Activated naive CD4-positive, alpha-beta T cell treated with anti-CD3 and anti-CD28 coated beads, Interleukin-2, amount 10 ng/mL, durations not matched to agents 7 days and 5 days (primary cell): Measurements from ENCODE around the gene GRM8.

Experiments used
- CTCF ChIA-PET: fragments of 350-600 bp; sonication (Branson Sonifier 250); formaldehyde crosslinking; loops from one replicate; lab custom pipeline; 2021; ENCODE audit warnings: antibody characterized with exemption; lab: Charles Lee
- DNase-seq: peaks from one replicate; pipeline ENCODE4 v3.0.0-alpha.2; 2020
- H3K27ac Mint-ChIP-seq: one replicate; pipeline ENCODE4 v1.8.0; 2021; ENCODE audit warnings: mild to moderate bottlenecking, moderate library complexity, mixed read lengths
- H3K27me3 Mint-ChIP-seq: one replicate; pipeline ENCODE4 v1.8.0; 2021; ENCODE audit warnings: mild to moderate bottlenecking, mixed read lengths
- H3K36me3 Mint-ChIP-seq: one replicate; pipeline ENCODE4 v1.8.0; 2021; ENCODE audit warnings: mixed read lengths
- H3K4me1 Mint-ChIP-seq: one replicate; pipeline ENCODE4 v1.8.0; 2021; ENCODE audit warnings: mixed read lengths
- H3K4me3 Mint-ChIP-seq: one replicate; pipeline ENCODE4 v1.8.0; 2021; ENCODE audit warnings: mild to moderate bottlenecking, moderate library complexity, mixed read lengths
- H3K9me3 Mint-ChIP-seq: one replicate; pipeline ENCODE4 v1.8.0; 2021; ENCODE audit warnings: mixed read lengths

GRM8 gene

DNA sequence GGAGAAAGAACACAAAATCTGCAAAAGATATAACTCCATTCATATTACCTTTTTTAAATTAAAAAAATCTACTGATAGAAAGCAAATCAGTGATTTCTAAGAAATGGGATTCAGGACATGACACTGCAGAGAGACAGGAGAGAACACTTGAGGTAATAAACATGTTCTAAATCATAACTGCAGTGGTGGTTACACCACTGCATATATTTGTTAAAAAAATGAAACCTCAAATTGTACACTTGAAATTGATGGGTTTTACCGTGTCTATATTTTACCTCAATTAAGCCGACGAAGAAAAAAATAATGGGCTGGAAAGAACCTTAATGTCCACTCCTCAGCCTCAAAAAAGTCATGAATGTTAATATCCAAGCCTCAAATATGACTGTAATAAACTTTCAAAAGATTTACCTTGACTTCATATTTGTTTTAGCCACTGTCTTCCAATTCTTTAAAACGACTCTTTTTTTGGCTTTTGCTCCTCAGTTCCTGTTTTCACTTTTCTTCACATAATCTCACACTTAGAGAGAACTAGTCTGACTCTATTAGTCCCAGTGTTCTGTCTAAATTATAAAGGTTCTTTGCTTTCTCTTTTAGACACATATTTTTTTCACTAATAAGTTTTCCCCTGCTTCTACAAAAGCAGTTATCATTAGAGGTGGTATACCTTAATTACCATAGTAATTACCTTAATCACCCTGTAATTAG, 502.4 kb downstream of the GRM8 start:
- Mint-ChIP-seq H3K4me1 (no peaks in the 10 kb centered on the region), H3K9me3 (no peaks in the 10 kb centered on the region), H3K27ac (no peak overlapping the region), H3K36me3 (no peaks in the 10 kb centered on the region), H3K27me3 (no peaks in the 10 kb centered on the region), H3K4me3 (no peak overlapping the region)
- CTCF ChIA-PET, result no interaction called here
- no peak for DNase-seq

DNA sequence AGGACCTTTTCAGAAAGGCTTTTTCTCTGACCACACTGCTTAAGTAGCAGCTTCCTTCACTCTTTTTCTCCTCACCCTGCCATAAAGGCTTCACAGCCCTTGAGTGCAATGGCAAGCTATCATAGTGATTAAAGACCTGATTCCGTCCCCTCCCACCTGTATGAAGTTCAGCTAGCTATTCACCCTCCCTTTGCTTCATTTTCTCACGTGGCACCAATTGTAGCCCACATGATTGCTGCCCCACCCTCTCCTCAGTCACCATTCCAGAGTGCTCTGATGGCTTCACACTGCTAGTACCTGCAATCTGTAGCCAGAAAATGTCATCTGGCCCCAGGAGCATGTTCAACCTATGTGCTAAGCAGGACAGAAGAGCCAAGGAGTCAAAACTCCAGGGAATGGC, 523.8 kb downstream of the GRM8 start:
- Mint-ChIP-seq H3K4me3 (no peak overlapping the region), H3K27ac (no peak overlapping the region), H3K9me3 (no peaks in the 10 kb centered on the region), H3K4me1 (no peaks in the 10 kb centered on the region), H3K36me3 (no peaks in the 10 kb centered on the region), H3K27me3 (no peaks in the 10 kb centered on the region)
- no peak for DNase-seq
- CTCF ChIA-PET, result no interaction called here

DNA sequence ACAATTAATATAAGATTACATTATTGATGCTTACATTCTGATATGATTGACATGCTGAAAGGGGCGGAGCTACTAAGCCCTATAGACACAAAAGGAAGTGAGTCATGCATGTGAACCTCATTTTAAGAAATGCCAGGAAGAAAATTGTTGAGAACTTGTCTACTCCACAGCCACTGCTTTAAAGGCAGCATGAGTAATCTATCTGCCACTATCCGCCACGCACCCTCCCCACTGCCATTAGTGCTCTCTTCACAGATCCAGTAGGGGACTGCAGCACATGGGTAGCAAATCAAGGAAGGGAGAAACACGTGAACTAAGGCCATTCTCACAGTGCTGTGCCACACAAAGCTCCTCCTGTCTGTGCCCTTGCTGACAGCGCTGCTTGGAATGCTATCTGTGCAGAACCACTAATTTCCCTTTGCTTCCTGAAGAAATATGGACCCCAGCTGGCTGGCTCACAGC, 524.8 kb downstream of the GRM8 start:
- H3K4me1 Mint-ChIP-seq, result no peaks in the 10 kb centered on the region
- CTCF ChIA-PET, result no interaction called here

DNA sequence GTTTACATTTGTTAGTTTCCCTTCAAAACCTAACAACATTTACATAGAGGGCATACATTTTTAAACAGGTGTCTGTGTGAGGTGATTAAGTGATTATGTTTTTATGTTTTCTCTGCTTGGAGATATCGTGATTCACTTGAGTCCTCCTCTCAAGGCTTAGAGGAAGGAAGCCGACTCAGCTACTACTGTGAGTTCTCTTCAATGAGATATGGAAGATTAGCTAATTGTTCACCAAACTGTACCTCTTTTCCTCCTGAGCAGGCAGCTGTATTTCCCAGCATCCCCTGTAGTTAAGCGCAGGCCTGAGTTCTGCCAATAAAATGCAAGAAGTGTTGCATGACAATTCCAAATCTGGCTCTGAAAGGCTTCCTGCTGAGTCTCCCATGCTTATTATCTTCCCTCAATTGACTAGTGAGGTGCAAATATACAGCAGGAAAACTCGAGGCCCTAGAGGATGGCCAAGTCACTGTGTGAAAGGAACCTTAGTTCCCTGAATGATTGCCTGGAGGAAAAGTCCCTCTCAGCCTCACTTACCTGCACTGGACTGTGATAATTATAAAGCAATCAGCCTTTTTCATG, 528.7 kb downstream of the GRM8 start:
- Mint-ChIP-seq H3K9me3 (no peaks in the 10 kb centered on the region), H3K27me3 (no peaks in the 10 kb centered on the region)

More for the DNA sequence above, 524.8 kb downstream of the GRM8 start:
- Mint-ChIP-seq H3K27me3 (no peaks in the 10 kb centered on the region), H3K27ac (no peak overlapping the region), H3K36me3 (no peaks in the 10 kb centered on the region), H3K4me3 (no peak overlapping the region), H3K9me3 (no peaks in the 10 kb centered on the region)
- DNase-seq, result no peak

DNA sequence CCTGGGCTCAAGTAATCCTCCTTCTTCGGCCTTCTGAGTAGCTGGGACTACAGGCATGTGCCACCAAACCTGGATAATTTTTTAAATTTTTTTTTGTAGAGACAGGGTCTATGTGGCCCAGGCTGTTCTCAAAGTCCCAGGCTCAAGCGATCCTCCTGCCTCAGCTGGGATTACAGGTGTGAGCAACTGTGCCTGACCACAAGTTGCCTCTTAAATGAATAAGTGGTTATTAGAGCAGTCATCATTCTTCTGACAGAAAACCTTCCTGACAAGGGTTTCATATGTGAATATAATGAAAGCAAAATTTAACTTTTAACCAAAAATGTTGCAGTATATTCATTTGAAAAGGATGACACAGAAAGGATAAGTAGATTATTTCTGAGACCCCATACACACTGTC, 532.5 kb downstream of the GRM8 start:
- CTCF ChIA-PET, result no interaction called here
- Mint-ChIP-seq H3K27ac (no peak overlapping the region), H3K36me3 (no peaks in the 10 kb centered on the region), H3K9me3 (no peaks in the 10 kb centered on the region), H3K4me3 (no peak overlapping the region), H3K27me3 (no peaks in the 10 kb centered on the region), H3K4me1 (no peaks in the 10 kb centered on the region)
- DNase-seq, result no peak

More for the DNA sequence above, 528.7 kb downstream of the GRM8 start:
- H3K36me3 Mint-ChIP-seq, result no peaks in the 10 kb centered on the region
- CTCF ChIA-PET, result no interaction called here
- DNase-seq, result no peak
- no peak overlapping the region for H3K27ac Mint-ChIP-seq
- no peak overlapping the region for H3K4me3 Mint-ChIP-seq
- no peaks in the 10 kb centered on the region for H3K4me1 Mint-ChIP-seq

DNA sequence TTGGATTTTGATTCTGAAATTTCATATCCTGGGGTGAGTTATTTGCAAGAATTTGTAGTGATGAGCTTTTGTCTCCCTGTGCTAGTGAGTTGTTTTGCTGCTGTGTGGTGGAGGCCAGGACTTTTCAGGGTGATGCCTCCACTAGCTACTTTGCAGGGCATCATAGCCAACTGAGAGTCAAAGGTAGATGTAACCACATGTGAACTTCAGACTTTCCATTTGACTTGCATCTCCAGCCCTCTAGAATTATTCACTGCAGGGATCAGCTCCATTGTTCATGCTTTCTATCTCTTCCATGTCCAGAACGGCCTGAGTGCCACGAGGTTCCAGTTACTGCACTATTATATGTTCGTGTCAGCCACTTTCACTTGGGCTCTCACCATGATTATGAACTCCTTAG, 534.3 kb downstream of the GRM8 start:
- Mint-ChIP-seq H3K9me3 (no peaks in the 10 kb centered on the region), H3K27ac (no peak overlapping the region), H3K4me3 (no peak overlapping the region), H3K4me1 (no peaks in the 10 kb centered on the region), H3K36me3 (no peaks in the 10 kb centered on the region), H3K27me3 (no peaks in the 10 kb centered on the region)
- no peak for DNase-seq
- CTCF ChIA-PET, result no interaction called here

DNA sequence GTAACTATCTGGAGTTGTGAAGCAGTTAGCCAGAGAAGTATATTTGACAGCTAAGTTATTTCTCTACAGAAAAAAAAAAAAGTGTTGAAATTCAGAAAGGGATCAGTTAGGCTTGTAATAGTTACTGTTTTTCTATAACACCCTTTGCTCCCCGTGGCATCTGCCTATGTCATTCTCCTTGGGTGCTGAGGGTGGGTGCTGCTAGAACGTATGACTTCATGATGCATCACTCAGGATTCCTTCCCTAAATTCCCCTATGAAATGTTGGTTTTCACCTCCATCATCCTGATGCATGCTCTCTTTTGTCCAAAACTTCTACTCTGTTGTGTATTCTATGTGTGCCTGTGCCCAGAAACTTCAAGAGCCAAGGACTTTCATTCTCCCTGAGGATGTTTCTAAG, 536.4 kb downstream of the GRM8 start:
- no peak for DNase-seq
- Mint-ChIP-seq H3K4me1 (no peaks in the 10 kb centered on the region), H3K36me3 (no peaks in the 10 kb centered on the region), H3K9me3 (no peaks in the 10 kb centered on the region), H3K27me3 (no peaks in the 10 kb centered on the region), H3K27ac (no peak overlapping the region), H3K4me3 (no peak overlapping the region)
- CTCF ChIA-PET, result no interaction called here

DNA sequence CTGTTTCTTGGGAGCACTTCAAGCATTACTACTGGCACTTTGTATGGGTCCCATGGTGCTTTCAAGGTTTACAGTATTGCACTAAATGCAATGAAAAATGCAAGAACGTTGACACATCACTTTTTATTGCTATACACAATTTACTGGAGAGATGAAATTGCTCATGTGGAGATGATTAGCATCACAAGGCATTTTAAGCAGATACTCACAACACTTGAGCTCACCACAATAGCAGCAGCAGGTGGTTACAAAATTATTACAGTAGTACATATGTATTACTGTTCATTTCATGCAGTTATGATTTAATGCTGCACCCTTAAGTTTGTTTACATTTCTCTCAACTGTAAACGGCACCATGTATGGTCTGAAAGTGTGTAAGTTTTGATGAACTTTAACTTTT, 537.7 kb downstream of the GRM8 start:
- DNase-seq, result no peak
- H3K36me3 Mint-ChIP-seq, result no peaks in the 10 kb centered on the region
- CTCF ChIA-PET, result no interaction called here
- no peak overlapping the region for H3K27ac Mint-ChIP-seq
- no peaks in the 10 kb centered on the region for H3K9me3 Mint-ChIP-seq
- no peaks in the 10 kb centered on the region for H3K27me3 Mint-ChIP-seq
- H3K4me3 Mint-ChIP-seq, result no peak overlapping the region
- H3K4me1 Mint-ChIP-seq, result no peaks in the 10 kb centered on the region

DNA sequence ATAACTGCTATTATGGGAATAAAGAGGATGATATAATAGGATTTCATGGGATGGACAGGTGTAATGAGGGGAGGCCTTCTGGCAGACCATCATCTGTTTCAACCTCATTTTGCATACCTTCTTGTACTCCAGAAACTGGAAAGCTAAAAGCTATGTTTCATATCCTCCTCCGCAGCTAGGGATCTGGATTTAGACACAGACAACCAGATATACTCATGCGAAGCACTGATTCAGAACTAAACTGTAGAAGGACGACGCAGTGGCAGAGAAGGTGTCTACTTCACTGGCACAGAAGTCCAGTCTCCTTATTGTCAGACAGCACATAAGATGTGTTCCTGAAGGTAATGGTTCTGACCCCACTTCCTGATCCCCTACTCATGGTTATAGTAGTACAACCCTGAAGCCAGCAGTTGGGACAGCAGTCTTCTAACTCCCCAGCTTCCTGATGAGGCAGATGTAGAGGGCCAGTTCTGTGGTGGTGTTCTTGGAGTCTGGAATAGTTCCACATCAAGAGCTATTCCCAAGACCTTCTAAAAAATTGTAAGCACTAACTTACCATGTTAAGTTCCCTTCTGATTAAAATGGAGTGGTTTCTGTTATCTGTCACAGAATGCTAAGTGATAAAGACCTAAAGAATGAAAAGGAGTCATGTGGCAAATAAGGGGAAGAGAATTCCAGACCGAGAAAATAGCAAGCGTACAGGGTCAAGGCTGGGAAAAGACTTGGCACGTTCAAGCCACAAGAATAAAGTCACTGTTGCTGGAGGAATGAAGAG, 550.3 kb downstream of the GRM8 start:
- CTCF ChIA-PET, result no interaction called here
- H3K27ac Mint-ChIP-seq, result no peak overlapping the region
- peaks cover 3% of the 10 kb centered on the region for H3K9me3 Mint-ChIP-seq
- H3K4me1 Mint-ChIP-seq, result peaks cover 4% of the 10 kb centered on the region
- no peak overlapping the region for H3K4me3 Mint-ChIP-seq
- DNase-seq, result no peak
- no peaks in the 10 kb centered on the region for H3K27me3 Mint-ChIP-seq
- H3K36me3 Mint-ChIP-seq, result no peaks in the 10 kb centered on the region

DNA sequence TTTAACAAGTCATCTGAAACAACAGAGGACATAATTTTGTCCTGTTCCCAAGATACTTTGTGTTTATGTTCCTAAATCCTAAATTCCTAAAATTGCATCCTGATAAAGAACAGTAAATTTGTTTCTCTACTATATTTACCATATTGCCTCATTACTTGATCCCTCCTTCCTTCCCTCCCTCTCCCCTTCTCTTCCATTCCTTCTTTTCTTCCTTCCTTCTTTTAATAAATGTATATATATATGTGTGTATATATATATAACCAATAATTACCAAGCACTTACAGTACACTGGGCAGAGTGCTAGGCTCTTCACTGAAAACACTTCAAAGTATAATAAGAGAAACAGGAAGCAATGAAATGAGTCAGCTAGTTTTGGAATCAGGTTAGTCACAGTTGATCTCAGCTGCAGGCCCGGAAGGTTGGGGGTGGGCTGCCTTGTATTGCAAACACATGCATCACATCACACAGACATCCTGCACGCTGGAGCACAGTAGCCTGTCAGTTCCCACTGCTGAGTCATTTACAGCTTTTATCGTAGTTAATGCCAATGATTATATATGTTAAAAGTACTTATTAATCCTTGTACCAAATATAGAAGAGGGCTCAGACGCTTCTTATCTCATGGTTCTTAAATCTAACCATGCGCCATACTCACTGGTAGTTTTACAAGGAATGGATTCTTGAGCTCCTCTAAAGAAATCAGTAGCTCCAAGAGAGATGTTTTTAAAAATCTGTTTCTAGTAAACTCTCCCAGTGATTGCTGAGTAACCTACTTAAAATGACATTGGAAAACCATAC, 551.7 kb downstream of the GRM8 start:
- CTCF ChIA-PET, result no interaction called here
- DNase-seq, result peak; percentile 59
- peaks cover 3% of the 10 kb centered on the region for H3K9me3 Mint-ChIP-seq
- no peak overlapping the region for H3K4me3 Mint-ChIP-seq
- peaks cover 4% of the 10 kb centered on the region for H3K4me1 Mint-ChIP-seq
- H3K36me3 Mint-ChIP-seq, result no peaks in the 10 kb centered on the region
- no peaks in the 10 kb centered on the region for H3K27me3 Mint-ChIP-seq
- H3K27ac Mint-ChIP-seq, result no peak overlapping the region

DNA sequence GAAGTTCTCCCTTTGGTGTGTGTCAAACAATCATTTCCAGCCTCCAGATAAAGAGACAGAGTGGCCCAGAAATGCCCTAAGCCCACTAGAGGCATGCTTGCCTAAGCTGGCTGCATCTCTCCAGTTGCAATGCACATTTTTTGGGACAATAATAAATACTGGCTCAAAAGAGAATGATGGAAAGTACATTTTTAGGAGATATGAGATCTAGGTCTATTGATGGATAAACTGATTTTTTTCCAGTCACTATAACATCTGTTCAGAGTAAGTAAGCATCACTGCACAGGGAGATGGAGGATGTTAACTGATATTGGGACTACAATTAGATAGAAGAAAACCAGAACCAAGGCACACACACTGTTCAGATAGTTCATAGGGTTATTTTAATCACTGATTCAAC, 553.0 kb downstream of the GRM8 start:
- DNase-seq, result no peak
- Mint-ChIP-seq H3K9me3 (peaks cover under 1% of the 10 kb centered on the region), H3K27ac (no peak overlapping the region), H3K4me3 (no peak overlapping the region), H3K27me3 (no peaks in the 10 kb centered on the region), H3K4me1 (peaks cover 4% of the 10 kb centered on the region), H3K36me3 (no peaks in the 10 kb centered on the region)
- CTCF ChIA-PET, result no interaction called here

DNA sequence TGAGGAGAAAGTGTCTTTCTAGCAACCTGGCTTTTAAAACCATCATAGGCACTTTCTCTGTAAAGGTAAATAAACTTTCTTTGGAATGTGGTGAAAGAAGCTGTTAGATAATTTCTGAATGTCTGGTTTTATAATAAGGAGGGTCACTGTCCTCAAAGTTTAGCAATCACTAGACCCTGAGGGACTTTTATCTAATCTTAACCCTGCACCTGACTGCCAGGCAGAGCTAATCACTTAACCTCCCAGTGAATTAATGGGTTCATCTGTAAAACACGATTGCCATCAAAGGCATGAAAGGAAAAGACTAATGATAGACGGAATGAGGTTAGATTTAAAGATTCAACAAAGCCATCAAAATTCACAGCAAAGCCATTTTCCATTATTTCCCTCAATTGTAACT, 553.8 kb downstream of the GRM8 start:
- H3K4me1 Mint-ChIP-seq, result peaks cover 4% of the 10 kb centered on the region
- H3K9me3 Mint-ChIP-seq, result no peaks in the 10 kb centered on the region
- H3K36me3 Mint-ChIP-seq, result no peaks in the 10 kb centered on the region
- no peak overlapping the region for H3K27ac Mint-ChIP-seq
- H3K27me3 Mint-ChIP-seq, result no peaks in the 10 kb centered on the region
- DNase-seq, result no peak
- CTCF ChIA-PET, result no interaction called here
- no peak overlapping the region for H3K4me3 Mint-ChIP-seq

DNA sequence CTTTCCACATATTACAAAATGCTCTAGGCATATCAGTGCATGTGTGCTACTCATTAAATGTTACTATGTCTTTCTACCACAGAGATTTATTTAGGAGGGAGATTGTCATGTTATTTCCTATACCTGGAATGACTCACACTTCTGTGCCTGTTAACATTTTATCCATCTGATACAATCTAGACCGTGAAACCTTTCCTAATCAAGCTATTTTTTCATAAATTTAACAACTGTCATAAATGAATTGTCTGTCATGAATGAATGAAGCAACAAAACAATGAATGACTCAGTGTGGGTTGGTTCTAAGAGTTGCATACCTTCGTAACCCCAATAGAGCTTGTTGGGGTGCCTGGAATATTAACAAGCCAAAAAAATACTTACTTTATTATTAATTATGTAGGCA, 554.3 kb downstream of the GRM8 start:
- Mint-ChIP-seq H3K9me3 (no peaks in the 10 kb centered on the region), H3K27me3 (no peaks in the 10 kb centered on the region), H3K27ac (no peak overlapping the region), H3K36me3 (no peaks in the 10 kb centered on the region), H3K4me1 (peaks cover 4% of the 10 kb centered on the region), H3K4me3 (no peak overlapping the region)
- CTCF ChIA-PET, result no interaction called here
- no peak for DNase-seq

DNA sequence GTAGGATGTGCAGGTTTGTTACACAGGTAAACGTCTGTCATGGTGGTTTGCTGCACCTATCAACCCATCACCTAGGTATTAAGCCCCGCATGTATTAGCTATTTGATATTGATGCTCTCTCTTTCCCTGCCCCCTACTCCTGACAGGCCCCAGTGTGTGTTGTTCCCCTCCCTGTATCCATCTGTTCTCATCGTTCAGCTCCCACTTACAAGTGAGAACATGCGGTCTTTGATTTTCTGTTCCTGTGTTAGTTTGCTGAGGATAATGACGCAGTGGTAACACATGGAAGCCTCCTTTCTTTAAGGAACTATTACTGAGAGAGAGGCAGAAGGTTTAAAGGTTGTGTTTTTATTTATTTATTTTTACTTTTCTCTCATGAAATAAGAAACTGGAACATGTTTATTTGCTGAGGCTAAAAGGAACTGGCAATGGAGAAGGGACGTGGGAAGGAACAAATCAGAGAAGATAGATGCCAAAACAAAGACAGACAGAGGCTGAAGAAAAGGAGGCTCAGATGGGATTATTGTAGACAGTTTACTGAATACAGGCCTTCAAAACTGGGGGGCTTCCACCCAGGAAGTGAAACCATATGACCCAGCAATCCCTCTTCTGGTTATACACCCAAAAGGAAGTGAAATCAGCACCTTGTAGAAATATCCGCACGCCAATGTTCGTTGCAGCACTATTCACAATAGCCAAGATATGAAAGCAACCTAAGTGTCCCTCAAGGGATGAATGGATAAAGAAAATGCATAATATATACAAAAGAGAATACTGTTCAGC, 556.3 kb downstream of the GRM8 start:
- Mint-ChIP-seq H3K9me3 (no peaks in the 10 kb centered on the region), H3K4me1 (peaks cover 4% of the 10 kb centered on the region), H3K27me3 (no peaks in the 10 kb centered on the region), H3K27ac (no peak overlapping the region), H3K36me3 (no peaks in the 10 kb centered on the region), H3K4me3 (no peak overlapping the region)
- CTCF ChIA-PET, result no interaction called here
- DNase-seq, result no peak
